HG03108 (cell line): ENCODE data around the gene SLC2A13.
"Not testable (repeated sequence)": the region's sequence is repeated elsewhere in the genome, so short reads cannot be mapped to it uniquely, and the experiment has no call there.

Experiments used
- ATAC-seq: cut with Tn5 transposase; IDR thresholded peaks from one replicate; pipeline ENCODE4 v1.9.1; 2021; ENCODE audit warnings: moderate library complexity; ENCODE audit not compliant: unreplicated experiment

The SLC2A13 gene

DNA sequence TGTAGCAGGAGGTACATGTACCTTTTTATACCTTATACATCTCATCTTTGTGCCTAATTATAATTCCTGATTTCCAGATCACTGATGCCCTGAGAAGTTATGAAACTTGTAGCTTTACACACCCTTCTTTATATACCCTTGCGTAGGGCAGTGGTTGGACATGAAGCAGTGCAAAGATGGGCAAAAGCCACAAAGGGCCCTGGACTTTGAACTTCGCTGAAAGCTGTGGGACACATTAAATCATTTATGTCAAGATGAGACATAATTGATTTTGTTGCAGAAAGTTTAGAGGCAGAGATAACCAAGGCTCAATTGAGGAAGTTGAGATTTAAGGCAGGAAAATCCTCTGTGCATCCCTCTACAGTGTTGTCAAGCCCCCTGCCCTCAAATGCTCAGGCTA, 170.0 kb downstream of the SLC2A13 start:
- no peak for ATAC-seq

DNA sequence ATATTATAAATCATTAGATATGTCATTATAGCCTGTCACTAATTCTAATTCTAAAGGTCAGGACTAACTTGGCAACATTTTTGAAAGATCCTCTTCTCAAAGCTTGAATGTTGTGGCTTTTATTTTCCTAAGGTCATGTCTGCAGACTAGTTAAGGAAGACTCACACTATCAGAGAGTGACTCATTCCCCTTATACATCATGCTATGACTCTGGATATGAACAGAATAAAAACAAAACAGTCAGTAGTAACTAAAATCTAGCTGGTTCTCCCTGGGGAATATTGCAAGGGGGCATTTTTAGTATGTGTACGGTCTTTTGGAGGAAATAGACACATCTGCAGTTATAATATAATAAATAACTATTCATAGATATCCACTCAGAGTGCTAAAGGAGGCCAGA, 170.6 kb downstream of the SLC2A13 start:
- ATAC-seq, result no peak

DNA sequence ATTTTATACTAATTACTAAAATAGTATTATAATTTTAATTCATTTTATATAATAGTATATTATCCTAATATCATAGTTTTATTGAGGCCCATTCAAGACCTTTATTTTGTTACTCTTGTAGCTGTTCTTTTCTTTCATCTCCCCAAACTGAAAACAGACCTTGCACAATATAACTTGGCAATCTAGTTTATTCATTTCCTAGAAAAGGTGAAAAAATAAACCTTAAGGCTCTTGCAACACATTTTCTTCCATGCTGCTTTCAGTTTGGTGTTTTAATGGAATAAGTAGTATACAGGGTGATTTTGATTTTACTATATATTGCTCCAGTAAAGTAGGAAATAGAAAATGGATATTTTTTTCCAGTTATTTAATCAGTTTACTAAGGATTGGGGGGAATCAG, 174.0 kb downstream of the SLC2A13 start:
- ATAC-seq, result no peak

DNA sequence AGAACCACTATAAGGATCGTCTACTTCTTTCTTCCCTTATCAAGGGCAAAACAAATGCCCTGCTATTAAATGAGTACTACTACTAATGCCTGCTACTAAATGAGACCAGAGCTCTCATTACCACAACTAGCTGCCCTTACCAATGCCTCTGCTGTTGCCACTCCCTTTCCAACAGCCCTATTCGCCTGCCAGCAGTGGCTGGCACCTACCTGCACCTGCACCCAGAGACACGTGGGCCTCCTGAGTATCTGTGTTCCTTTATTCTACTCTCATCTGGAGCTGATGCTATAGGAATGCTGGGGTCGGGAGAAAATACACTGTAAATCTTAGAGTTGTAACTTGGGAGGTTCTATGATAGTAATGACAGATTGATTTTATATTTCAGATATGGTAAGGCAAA, 174.7 kb downstream of the SLC2A13 start:
- ATAC-seq, result no peak

DNA sequence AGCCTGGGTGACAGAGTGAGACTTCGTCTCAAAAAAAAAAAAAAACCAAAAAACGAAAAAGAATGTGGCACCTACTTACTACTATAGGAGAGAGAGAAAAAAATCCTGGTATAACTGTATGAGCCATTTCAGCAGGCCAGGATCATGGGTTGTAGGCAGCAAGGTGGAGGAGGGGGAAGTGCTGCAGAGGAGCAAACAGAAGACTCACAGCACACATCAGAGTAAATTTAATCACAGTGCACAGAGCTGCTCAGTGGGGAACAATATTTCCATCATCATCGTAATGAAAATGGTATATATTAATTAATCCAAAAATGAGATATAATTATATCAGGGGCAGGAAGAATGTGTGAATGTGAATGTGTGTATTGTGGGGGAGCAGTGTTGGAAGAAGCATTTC, 175.8 kb downstream of the SLC2A13 start:
- ATAC-seq, result no peak

DNA sequence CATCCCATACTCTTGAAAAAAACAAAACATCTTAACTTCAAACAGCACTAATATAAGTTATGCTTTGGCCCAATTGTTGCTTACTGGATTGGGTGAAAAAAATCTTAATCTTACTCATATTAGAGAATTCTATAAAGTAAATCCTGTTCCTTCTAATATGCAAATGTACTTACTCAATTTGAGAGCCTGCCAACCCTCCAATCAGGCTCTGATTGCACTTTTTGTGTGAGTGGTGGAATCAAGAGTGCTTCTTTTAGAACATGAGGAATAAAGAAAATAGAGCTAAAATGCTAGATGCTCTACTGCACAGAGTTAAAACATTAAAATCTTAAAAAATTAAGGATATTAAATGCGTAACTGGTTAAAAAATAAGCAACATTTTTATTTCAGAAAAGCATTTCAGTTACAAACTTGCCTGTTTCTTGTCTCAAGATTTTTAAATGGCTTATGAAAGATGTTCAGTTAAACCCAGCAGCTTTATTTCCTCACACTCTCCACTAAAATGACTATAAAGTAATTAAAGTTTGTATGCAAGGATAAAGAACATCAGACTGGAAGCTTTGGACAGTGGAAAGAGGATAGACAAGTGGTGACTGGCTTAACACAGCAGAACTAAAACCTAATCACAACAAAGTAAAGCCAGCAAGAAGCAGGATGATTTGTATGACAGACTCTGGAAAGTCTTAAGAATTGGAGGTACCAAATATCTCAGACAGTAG, 177.5 kb downstream of the SLC2A13 start:
- no peak for ATAC-seq

DNA sequence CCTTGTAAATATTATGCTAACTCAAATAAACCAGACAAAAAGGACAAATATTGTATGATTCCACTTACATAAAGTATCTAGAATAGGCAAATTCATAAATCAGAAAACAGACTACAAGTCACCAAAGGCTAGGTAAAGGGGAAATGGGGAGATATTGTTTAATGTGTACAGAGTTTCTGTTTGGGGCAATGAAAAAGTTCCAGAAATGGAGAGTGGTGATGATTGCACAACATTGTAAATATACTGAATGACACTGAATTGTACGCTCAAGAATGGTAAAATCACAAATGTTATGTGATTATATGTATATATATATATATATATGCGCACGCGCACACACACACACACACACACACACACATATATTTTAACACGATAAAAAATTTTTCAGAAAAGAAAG, 182.5 kb downstream of the SLC2A13 start:
- ATAC-seq, result no peak

DNA sequence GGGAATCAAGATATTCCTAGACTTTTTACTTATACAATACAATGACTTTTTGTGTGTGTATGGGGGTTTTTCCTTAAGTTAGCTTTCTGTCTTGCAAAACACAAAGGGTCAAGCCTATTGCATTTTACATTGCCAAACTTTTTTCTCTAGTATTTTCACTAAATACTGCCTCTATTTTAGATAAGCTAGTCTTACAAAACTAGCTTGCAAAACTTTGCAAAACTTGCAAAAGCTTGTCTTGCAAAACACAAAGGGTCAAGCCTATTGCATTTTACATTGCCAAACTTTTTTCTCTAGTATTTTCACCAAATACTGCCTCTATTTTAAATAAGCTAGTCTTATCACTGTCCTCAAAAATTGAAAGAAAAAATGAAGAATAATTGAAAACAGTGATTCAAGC, 183.3 kb downstream of the SLC2A13 start:
- not testable (repeated sequence) for ATAC-seq

DNA sequence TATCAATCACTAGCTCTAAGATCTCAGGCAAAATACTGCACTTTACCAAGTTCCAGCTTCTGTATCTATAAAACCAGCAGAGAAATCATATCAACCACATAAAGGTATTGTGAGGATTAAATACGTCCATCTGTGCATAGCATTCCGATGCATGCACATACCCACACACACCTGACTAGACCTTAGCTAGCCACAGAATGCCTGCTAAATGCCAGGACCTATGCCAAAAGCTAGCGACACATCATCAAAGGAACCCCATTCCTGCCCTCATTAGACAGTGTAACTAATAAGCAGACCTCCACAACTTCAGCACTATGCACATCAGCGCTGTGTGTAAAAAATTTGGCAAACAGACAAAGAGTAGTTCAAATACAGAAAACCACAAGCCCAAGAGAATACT, 185.2 kb downstream of the SLC2A13 start:
- no peak for ATAC-seq

DNA sequence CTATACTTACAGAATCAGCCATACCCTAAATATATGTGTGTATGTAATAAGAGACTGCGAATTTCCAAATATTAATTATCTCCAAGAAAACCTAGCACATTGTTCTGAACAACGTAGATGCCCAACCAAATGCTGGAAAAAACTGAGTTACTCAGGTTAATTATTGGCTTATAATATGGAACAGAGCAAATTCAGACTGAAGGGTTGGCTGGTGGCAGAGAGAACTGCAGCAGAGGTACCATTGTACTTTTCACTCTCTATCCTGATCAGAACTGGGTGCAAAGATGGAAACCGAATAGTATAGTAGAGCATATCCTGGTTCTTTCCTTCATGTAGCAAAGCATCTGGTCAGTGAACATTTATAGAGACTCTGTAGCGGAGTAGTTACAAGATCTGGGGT, 185.7 kb downstream of the SLC2A13 start:
- ATAC-seq, result no peak

DNA sequence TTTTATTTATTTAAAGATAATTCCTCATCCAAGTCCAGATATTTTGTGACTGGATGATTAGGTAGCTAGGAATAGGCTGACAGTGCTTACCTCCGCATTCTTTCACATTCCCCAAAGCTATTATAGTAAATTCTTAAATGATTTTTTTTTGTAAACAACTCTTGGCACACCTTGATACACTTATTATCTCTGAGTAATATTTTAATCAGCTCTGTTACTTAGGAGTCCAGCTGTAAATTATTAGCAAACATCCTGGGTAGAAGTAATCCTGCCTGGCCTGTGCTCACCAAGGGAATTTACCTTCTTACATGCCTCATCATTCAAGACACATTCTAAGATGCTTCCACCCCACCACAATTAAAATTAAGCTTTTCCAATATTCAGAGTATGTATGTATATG, 186.1 kb downstream of the SLC2A13 start:
- ATAC-seq, result no peak

DNA sequence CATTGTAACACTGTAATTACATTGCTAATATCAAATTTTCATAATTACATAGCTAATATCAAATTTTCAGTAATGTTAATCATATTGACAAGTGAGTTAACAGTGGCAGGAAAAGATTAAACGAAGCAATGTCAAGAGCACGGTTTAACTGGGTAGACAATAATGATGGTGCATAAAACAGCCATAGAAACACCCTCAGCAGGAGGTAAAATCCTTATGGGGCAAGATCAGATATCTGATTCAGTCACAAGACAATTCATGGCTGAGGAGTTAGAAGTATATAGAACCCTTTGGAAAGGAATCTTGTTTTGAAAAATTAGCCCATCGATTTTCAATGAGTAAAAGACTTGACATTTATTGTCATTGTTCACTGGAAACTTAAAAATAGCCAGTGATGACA, 190.6 kb downstream of the SLC2A13 start:
- ATAC-seq, result no peak

DNA sequence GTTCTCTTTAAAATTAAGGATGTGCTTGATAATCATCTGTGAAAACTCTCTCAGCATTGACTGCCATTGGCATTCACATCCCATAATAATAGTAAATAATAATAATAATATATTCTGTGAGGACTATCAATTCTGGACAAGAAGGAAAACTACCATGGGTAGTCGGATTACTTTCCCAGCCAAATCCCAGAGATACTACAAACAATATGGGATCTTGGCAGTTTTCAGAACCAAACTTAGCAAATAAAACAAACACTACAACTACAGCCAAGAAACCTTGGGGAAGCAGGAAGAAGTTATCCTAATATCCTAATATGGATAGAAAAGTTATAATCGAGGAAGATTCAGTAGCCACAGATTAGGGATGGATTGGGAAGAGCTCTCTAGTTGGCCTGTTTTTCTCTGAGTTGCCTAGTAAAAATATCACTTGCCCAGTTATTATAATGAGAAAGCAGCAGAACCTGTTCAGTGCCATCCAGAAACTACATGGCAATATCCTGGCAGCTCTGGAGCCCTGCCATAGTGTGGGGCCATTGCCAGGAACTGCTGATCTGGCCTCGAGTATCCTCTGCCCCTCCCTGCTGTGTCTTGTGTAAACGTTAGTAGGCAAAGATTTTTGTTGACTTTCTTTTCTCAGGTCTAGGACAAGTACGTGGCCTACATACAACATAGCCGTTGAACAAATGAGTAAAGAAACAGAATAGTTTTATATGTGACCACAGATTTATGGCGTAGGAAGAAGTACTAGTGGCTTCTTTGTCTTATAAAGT, 193.5 kb downstream of the SLC2A13 start:
- no peak for ATAC-seq

DNA sequence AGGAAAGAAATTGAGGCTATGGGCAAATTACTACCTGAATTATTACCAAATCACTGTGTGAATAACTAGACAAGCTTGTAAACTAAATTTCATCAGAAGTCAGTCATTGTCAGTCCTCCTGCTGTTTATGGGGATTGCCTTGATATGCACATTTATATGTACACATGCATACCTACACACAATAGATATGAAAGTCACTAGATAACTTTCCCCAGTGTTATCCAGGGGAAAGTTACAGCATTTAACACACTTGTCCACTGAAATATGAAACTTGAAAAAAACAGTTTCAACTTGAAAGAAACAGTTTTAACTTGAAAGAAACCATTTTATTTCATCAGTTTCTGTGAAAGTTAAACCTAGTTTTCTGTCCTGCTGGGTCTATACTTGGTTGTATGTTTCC, 199.6 kb downstream of the SLC2A13 start:
- ATAC-seq, result no peak

DNA sequence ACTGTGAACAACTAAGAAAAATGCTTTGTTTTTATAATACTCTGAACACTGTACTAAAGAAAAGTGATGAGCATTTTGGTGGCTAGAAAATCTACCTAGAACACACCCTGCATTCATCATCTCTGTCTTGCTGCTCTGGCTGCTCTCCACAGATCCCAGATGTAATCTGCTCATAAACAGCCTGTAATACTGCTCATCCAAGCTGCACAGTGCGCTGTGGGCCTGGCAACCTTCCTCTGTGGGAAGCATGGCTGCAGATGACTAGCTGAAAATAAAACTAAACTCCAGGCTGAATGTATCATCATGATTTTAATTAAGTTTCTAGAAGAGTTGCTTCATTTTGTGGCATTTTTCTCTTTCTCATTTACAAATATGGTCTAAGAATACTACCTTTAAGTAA, 200.7 kb downstream of the SLC2A13 start:
- ATAC-seq, result no peak

DNA sequence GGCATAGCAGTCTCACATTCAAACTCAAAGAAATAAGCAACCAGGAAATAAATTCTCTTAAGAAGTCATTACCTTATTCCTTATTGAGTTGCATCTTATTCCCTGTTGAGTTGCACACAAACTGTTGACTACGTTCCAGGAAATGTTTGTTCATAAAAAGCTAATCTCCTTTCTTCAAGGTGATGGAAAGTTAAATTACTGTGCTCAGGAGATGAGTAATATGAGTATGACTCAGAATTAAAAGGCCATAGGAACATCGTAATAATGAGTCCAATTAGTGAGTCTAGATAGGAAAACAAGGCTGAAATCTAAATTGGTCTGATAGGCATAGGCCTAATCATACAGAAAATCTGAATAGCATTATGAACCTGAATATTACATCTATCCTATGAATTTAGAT, 203.1 kb downstream of the SLC2A13 start:
- ATAC-seq, result no peak

DNA sequence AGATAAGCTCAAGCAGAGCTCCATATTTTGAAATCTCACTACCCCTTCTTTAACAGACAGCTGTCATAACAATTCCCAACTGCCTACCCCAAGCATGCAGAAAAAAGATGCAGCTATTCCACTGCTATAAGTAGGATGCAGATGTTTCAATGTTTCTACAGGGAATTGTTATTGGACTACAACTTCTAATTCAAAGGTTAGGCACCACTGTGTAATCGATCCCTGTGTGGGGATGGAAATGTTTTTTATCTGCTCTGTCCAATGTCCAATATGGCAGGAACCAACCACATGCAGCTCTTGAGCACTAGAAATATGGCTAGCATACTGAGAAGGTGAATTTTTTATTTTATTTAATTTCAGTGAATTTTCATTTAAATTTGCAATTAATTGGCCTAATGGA, 208.6 kb downstream of the SLC2A13 start:
- no peak for ATAC-seq

DNA sequence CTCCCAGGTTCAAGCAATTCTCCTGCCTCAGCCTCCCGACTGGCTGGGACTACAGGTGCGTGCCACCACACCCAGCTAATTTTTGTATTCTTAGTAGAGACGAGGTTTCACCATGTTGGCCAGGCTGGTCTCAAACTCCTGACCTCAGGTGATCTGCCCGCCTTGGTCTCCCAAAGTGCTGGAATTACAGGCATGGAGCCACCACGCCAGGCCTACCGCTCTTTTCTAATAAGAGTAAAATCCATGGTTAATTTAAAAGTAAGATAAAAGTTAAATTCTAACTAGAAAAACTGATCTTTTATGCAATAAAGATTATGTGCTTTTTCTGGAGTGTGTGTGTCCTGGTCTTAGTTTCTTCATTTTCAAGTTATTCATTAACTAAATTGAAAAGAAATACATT, 212.5 kb downstream of the SLC2A13 start:
- not testable (repeated sequence) for ATAC-seq

DNA sequence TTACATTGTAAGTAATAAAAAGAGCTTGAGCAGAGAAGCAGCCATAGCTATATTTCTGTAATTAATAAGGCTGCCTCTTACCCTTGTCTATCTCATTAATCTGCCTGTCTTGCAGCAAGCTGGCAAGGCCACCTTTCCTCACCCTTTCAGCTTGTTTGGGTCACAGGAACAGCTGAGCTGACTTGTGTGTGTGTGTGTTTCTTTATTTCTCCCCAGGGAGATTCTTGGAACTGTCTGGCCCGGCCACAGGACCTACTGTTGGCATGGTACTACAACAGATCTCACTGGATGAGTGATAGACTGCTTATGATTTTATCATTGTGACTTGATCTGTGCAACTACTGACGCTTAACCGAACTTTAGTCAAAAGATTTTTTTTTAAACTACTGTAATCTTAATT, 213.7 kb downstream of the SLC2A13 start:
- ATAC-seq, result no peak

DNA sequence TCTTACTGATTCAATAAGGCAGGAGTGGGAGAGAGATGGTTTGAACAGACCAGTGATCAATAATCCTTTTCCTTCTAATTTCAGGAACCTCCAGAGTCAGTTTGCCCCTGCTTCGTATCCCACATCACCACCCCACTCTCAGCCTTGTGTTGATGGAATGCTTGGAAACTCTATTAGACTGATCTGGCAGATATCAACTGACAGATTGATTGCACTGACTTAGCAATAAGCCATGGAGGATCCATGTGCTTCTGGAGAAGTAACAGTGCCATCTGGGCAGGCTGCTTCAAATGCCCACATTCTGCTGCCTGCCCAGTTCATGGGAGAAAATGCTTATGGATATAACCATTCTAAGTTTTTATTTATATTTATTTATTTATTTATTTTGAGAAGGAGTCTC, 218.0 kb downstream of the SLC2A13 start:
- ATAC-seq, result no peak

DNA sequence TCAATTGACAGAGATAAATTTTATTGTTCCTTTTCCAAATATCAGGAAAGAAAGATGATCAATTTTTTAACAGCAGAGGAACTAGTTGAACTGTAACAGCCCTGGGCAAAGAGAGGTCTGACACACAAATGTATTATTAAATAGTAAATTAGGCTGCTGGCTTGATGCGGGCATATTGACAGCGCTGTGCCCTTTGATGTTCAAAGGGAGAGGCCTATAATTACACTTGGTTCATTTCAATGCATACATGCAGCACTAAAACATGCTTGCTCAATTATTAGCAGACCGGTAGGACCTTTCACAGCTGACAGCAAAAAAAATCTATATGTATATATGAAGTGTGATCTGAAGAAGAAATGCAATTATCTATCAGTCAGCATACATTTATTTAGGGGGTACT, 219.8 kb downstream of the SLC2A13 start:
- ATAC-seq, result no peak

DNA sequence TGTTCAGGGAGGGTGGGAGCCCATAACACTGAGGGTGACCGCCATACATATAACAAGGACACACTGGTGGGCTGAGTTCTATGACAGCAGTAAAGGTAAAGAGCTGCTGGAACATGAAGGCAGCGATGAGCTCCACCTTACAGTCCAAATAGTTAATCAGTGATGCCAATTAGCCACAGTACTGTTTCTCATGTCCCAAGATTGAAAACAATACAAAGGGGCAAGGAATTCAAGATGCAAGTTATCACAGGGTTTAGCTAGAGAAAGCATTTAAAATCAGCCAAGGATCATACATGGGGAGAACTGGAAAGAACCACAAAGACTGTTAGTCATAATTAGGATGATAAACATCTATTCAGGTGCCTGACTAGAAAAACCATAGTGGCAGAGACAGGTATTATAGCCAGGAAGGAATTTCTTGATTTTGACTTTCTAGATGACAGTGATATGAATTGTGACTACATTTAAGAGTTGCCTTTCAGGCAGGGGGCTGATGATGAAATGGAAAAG, 221.2 kb downstream of the SLC2A13 start:
- ATAC-seq, result no peak
